Heart left ventricle (tissue), 16 donors: Measurements from ENCODE around the gene COLGALT1. TPM values are rescaled to one million over a fixed set of nuclear protein-coding genes. Genes with fewer than 3 reads are reported as not detected.

Experiments
- ATAC-seq, 4 donors: fragments of 200-7000 bp; cut with Tn5 transposase; one replicate each; pipeline ENCODE4 v1.9.1; 2020 to 2022; ENCODE audit warnings: moderate library complexity in 4 of 4, mild to moderate bottlenecking in 3 of 4, moderate number of reproducible peaks in 1 of 4
- DNase-seq, 5 donors: peaks; one replicate each; pipeline ENCODE4 v3.0.0-alpha.2; 2020
- H3K27ac ChIP-seq, 12 donors: fragments of 200-600 bp; sonication (generic) in 4 of 12; one replicate each; pipeline versions ENCODE4 v1.5.0 to v1.8.0; 2016 to 2022; ENCODE audit warnings: mild to moderate bottlenecking in 2 of 12
- H3K27me3 ChIP-seq, 9 donors: fragments of 200-600 bp; sonication (generic) in 2 of 9; one replicate each; pipeline versions ENCODE4 v1.5.1 to v1.8.0; 2016 to 2022; ENCODE audit warnings: mild to moderate bottlenecking in 3 of 9
- H3K36me3 ChIP-seq, 9 donors: fragments of 200-600 bp; sonication (generic) in 2 of 9; one replicate each; pipeline versions ENCODE4 v1.5.0 to v1.8.0; 2018 to 2022; ENCODE audit warnings: mild to moderate bottlenecking in 2 of 9
- H3K4me1 ChIP-seq, 12 donors: fragments of 200-600 bp; sonication (generic) in 4 of 12; one replicate each; pipeline versions ENCODE4 v1.5.0 to v1.8.0; 2016 to 2022; ENCODE audit warnings: mild to moderate bottlenecking in 3 of 12
- H3K4me3 ChIP-seq, 12 donors: fragments of 200-600 bp; sonication (generic) in 4 of 12; one replicate each; pipeline versions ENCODE4 v1.5.0 to v1.8.0; 2017 to 2022; ENCODE audit warnings: mild to moderate bottlenecking in 9 of 12, moderate library complexity in 4 of 12
- H3K9me3 ChIP-seq, 12 donors: fragments of 200-600 bp; sonication (generic) in 4 of 12; one replicate each; pipeline versions ENCODE4 v1.5.0 to v1.8.0; 2016 to 2022; ENCODE audit warnings: mild to moderate bottlenecking in 1 of 12
- CTCF ChIP-seq, 12 donors: fragments of 200-600 bp; sonication (generic) in 4 of 12; IDR thresholded peaks; one replicate each; pipeline versions ENCODE4 v1.5.0 to v1.8.0; 2018 to 2022; ENCODE audit warnings: antibody characterized with exemption in 12 of 12, mild to moderate bottlenecking in 5 of 12
- POLR2A ChIP-seq, 2 donors: fragments of 450-650 bp; IDR thresholded peaks; one replicate each; pipeline ENCODE4 v1.6.1; 2017; ENCODE audit warnings: antibody characterized with exemption in 2 of 2, mild to moderate bottlenecking in 2 of 2, moderate library complexity in 2 of 2
- WGBS, 4 donors: extraction: QIAGEN DNeasy Blood & Tissue Kit in 2 of 4; methylation state at CpG; one replicate each; pipeline versions ENCODE4 v1.1.5 to v1.1.7; 2013 to 2018; 5-methylcytosine and 5-hydroxymethylcytosine counted together
- intact Hi-C, 10 donors: fragments of 100-400 bp; cut with DNase I; formaldehyde crosslinking; loops; one replicate each; pipeline versions ENCODE4 v1.11.1 to v1.14.2; 2022
- polyA plus RNA-seq, 2 donors: library from polyadenylated mRNA; stranded (reverse); fragments of 200-250 nt; gene quantifications; one replicate each; pipeline ENCODE4 v1.2.3, GENCODE V29; 2013
- total RNA-seq, 9 donors: library from RNA; depleted of rRNA in 2 of 9; stranded (reverse); fragments of >200 nt in 2 of 9; fragmentation: NEBNext Ultra II Directional in 3 of 9; extraction: Animal tissue kit (Norgen Biotek cat#: 25700) in 3 of 9; gene quantifications; one replicate each; pipeline versions ENCODE4 v1.1.0 to v1.2.4, GENCODE V29; 2016 to 2023
- donor health status: ischemic (EF 13 %, LVEDD 7.1; RV severe dilation, severe dysfunction).
- donor health status: healthy with polysubstance abuse.
- donor health status: DM: no; HTN: yes; CAD: no.
- donor health status: DM: no; HTN: no; CAD: no.
- donor health status: ischemic (EF 25% LVEDD 6.9; RV normal size, moderate dysfunction).
- donor health status: ischemic (EF 25% LVEDD 5.7; RV mildly dilated, moderate dysfunction).
- donor health status: healthy.
- donor health status: DM: yes; HTN: yes; CAD: no.
- donor health status: ischemic (EF 35%, LVEDD 5.7; RV mildly dilated, moderate dysfunction).
- donor health status: nonischemic (EF 11% LVEDD 7.7; RV severe dilation, severe dysfunction).
- donor health status: DM: yes; HTN: yes; CAD: no.
- donor health status: PGD.
- donor health status: ischemic (EF 29% LVEDD 5.4; RV normal size, mild dysfunction).
- donor health status: nonischemic (EF 23%, LVEDD 6.1; RV moderate dilation, normal function).

Gene COLGALT1
- total and polyA plus RNA-seq, 11 donors: 16.1 to 117 (median 32.6) TPM

GRCh38 chr19:17522988-17523872 lies 32.2 kb upstream of the COLGALT1 start:
- WGBS, 4 donors: 46 to 57% (median 51%) methylated on average over 22 to 24 of the region's 24 CpGs
- peak; percentile 20 to 86 (median 76) for ATAC-seq

GRCh38 chr19:17524651-17525050 lies 30.8 kb upstream of the COLGALT1 start:
- ATAC-seq: no peak
- intact Hi-C loops: no loop called here
- H3K27me3 ChIP-seq: peaks cover 0 to 35% (median 0%) of the 10 kb centered on the region in 9 donors
- peaks cover 0 to 17% (median 8%) of the 10 kb centered on the region in 9 donors for H3K36me3 ChIP-seq
- peaks cover 0 to 30% (median 3%) of the 10 kb centered on the region in 12 donors for H3K4me1 ChIP-seq
- DNase-seq: no peak
- no peak overlapping the region for H3K27ac ChIP-seq
- 91 to 95% (median 94%) methylated on average over 4 of the region's 4 CpGs for WGBS, 4 donors
- peaks cover 0 to 10% (median 1%) of the 10 kb centered on the region in 12 donors for H3K9me3 ChIP-seq
- TF ChIP-seq POLR2A (IDR thresholded peaks at IDR 0.05): no peak
- no peak for TF ChIP-seq CTCF (IDR thresholded peaks at IDR 0.05)
- no peak overlapping the region for H3K4me3 ChIP-seq

More at GRCh38 chr19:17522988-17523872, 32.2 kb upstream of the COLGALT1 start:
- Histone ChIP-seq H3K27ac (peak overlapping the region in 3 of 12 donors; percentile 8 to 87 (median 24)), H3K27me3 (peaks cover 0 to 26% (median 0%) of the 10 kb centered on the region in 9 donors), H3K36me3 (peaks cover 0 to 27% (median 19%) of the 10 kb centered on the region in 9 donors), H3K4me3 (peak overlapping the region in 1 of 12 donors; percentile 20), H3K4me1 (peaks cover 0 to 30% (median 3%) of the 10 kb centered on the region in 12 donors), H3K9me3 (peaks cover 0 to 8% (median 3%) of the 10 kb centered on the region in 12 donors)
- peak; percentile 56 to 79 (median 59) for DNase-seq
- intact Hi-C loops: no loop called here
- no peak for TF ChIP-seq POLR2A (IDR thresholded peaks at IDR 0.05)
- no peak for TF ChIP-seq CTCF (IDR thresholded peaks at IDR 0.05)

GRCh38 chr19:17525141-17525540 lies 30.3 kb upstream of the COLGALT1 start:
- Histone ChIP-seq H3K36me3 (peaks cover 0 to 12% (median 7%) of the 10 kb centered on the region in 9 donors), H3K27me3 (peaks cover 0 to 35% (median 0%) of the 10 kb centered on the region in 9 donors), H3K4me1 (peaks cover 0 to 30% (median 3%) of the 10 kb centered on the region in 12 donors), H3K9me3 (peaks cover 0 to 10% (median 1%) of the 10 kb centered on the region in 12 donors), H3K27ac (no peak overlapping the region), H3K4me3 (no peak overlapping the region)
- intact Hi-C loops: no loop called here
- ATAC-seq (no peak), DNase-seq (no peak)
- TF ChIP-seq POLR2A (IDR thresholded peaks at IDR 0.05): no peak
- no peak for TF ChIP-seq CTCF (IDR thresholded peaks at IDR 0.05)
- 81 to 84% (median 82%) methylated on average over 9 of the region's 9 CpGs for WGBS, 4 donors

GRCh38 chr19:17526922-17527321 lies 28.5 kb upstream of the COLGALT1 start:
- WGBS, 4 donors: 68 to 74% (median 73%) methylated on average over 12 to 16 of the region's 16 CpGs
- no peak overlapping the region for H3K27ac ChIP-seq
- no peak overlapping the region for H3K4me3 ChIP-seq
- DNase-seq (no peak), ATAC-seq (no peak)
- peaks cover 0 to 28% (median 3%) of the 10 kb centered on the region in 12 donors for H3K4me1 ChIP-seq
- intact Hi-C loops: no loop called here
- peaks cover 0 to 35% (median 0%) of the 10 kb centered on the region in 9 donors for H3K27me3 ChIP-seq
- TF ChIP-seq CTCF (IDR thresholded peaks at IDR 0.05) (no peak), POLR2A (IDR thresholded peaks at IDR 0.05) (no peak)
- H3K36me3 ChIP-seq: no peaks in the 10 kb centered on the region
- peaks cover 0 to 10% (median 1%) of the 10 kb centered on the region in 12 donors for H3K9me3 ChIP-seq
